K562 (cell line): Measurements from ENCODE around the gene KNOP1. TPM values are rescaled to one million over a fixed set of nuclear protein-coding genes. Genes with fewer than 3 reads are reported as not detected.

Experiments
- ATAC-seq: fragments of 200-7000 bp; cut with Tn5 transposase; 3 replicates; pipeline ENCODE4 v1.9.1; 2020; ENCODE audit warnings: moderate library complexity
- BruUV-seq: library from RNA; stranded (reverse); fragments of 400-500 nt; replicated peaks from 2 replicates; lab custom pipeline; 2021; lab: Mats Ljungman, UMichigan
- CTCF ChIA-PET: fragments of 300-600 bp; formaldehyde crosslinking; extraction: SDS; loops from one replicate; lab custom pipeline; 2021; ENCODE audit warnings: low intra/inter-chr PET ratio; lab: Yijun Ruan, JAX
- POLR2A ChIA-PET: fragments of 300-600, 350-650 bp; sonication (Branson Sonifier 250); formaldehyde crosslinking; extraction: SDS; loops from one replicate; lab custom pipeline; 2021; ENCODE audit warnings: antibody characterized with exemption, inconsistent platforms; lab: Yijun Ruan, JAX
- DNase-seq, 4 experiments: peaks; one replicate each; pipeline versions ENCODE4 v3.0.0 to v3.0.0-alpha.2; 2011 to 2018; ENCODE audit warnings: low spot score in 3 of 4, mixed read lengths in 3 of 4; ENCODE audit errors: extremely low read depth in 1 of 4
- FAIRE-seq: peaks from 2 replicates; lab custom pipeline; 2011; peaks lifted over from hg19 to GRCh38; lab: Jason Lieb, UNC
- H2AFZ ChIP-seq: 2 replicates; pipeline ENCODE4 v1.6.0; 2011; ENCODE audit warnings: low read depth, low read length, control low read depth, inconsistent platforms
- H3K27ac ChIP-seq: fragments of 200-600 bp; 3 replicates; pipeline ENCODE4 v1.8.0; 2011; ENCODE audit warnings: low read depth, mild to moderate bottlenecking, control low read depth, inconsistent platforms, low read length, moderate library complexity, mixed read lengths; ENCODE audit errors: extremely low read depth
- H3K27me3 ChIP-seq, 2 experiments: fragments of 300-600 bp in 1 of 2; 2 replicates in 1 of 2; 3 replicates in 1 of 2; pipeline versions ENCODE4 v1.6.0 to v1.8.0; 2011; ENCODE audit warnings: inconsistent platforms in 2 of 2, low read length in 2 of 2, mild to moderate bottlenecking in 1 of 2, mixed read lengths in 1 of 2, moderate library complexity in 1 of 2; ENCODE audit not compliant: control insufficient read depth in 2 of 2, insufficient read depth in 2 of 2
- H3K36me3 ChIP-seq: fragments of 300-600 bp; 3 replicates; pipeline ENCODE4 v1.8.0; 2011; ENCODE audit warnings: mild to moderate bottlenecking, low read length, inconsistent platforms; ENCODE audit not compliant: control insufficient read depth, insufficient read depth
- H3K4me1 ChIP-seq, 2 experiments: fragments of 200-600 bp in 1 of 2; replicated peaks in 1 of 2; 2 replicates in 1 of 2; 3 replicates in 1 of 2; pipeline versions ENCODE4 v1.5.1 to v1.8.0; 2011; ENCODE audit warnings: inconsistent platforms in 2 of 2, low read length in 2 of 2, mild to moderate bottlenecking in 1 of 2, mixed read lengths in 1 of 2, moderate library complexity in 1 of 2; ENCODE audit not compliant: control insufficient read depth in 2 of 2, insufficient read depth in 2 of 2
- H3K4me2 ChIP-seq: 2 replicates; pipeline ENCODE4 v1.6.1; 2011; ENCODE audit warnings: low read length, control low read depth, inconsistent platforms, mixed read lengths; ENCODE audit not compliant: insufficient read depth
- H3K4me3 ChIP-seq: fragments of 200-600 bp; sonication (generic), shearing (Covaris generic); 2 replicates; pipeline ENCODE4 v1.5.1; 2016; ENCODE audit warnings: control low read depth, inconsistent platforms
- H3K79me2 ChIP-seq: fragments of 200-600 bp; 3 replicates; pipeline ENCODE4 v1.8.0; 2011; ENCODE audit warnings: low read length, inconsistent platforms; ENCODE audit not compliant: control insufficient read depth, insufficient read depth
- H3K9ac ChIP-seq, 2 experiments: 2 replicates each; pipeline versions ENCODE4 v1.6.0 to v1.6.1; 2011; ENCODE audit warnings: low read depth in 2 of 2, low read length in 2 of 2, control low read depth in 1 of 2, inconsistent platforms in 1 of 2, mild to moderate bottlenecking in 1 of 2, mixed read lengths in 1 of 2; ENCODE audit not compliant: insufficient read depth in 1 of 2
- H3K9me1 ChIP-seq: one replicate; pipeline ENCODE4 v1.6.0; 2011; ENCODE audit warnings: inconsistent platforms, mild to moderate bottlenecking, low read length, moderate library complexity; ENCODE audit not compliant: control insufficient read depth, insufficient read depth
- H3K9me3 ChIP-seq: replicated peaks from 2 replicates; pipeline ENCODE4 v1.5.1; 2011; ENCODE audit warnings: low read depth, low read length, inconsistent platforms; ENCODE audit not compliant: control insufficient read depth, insufficient read depth
- H4K20me1 ChIP-seq: replicated peaks from 2 replicates; pipeline ENCODE4 v1.6.1; 2011; ENCODE audit warnings: low read length, inconsistent platforms, mixed read lengths; ENCODE audit not compliant: control insufficient read depth, insufficient read depth
- CBX8 ChIP-seq: fragments of 200-600 bp; sonication (generic); IDR thresholded peaks from 2 replicates; pipeline ENCODE4 v1.6.1; 2012; ENCODE audit warnings: borderline replicate concordance, mixed run types, low read depth, mild to moderate bottlenecking, moderate library complexity, mixed read lengths, low read length, control low read depth, inconsistent platforms; ENCODE audit not compliant: poor library complexity, severe bottlenecking; ENCODE audit errors: extremely low read depth
- CTCF ChIP-seq, 3 experiments: IDR thresholded peaks in 2 of 3; conservative IDR thresholded peaks in 1 of 3; 2 replicates each; pipeline ENCODE4 v1.5.1; 2011 to 2012; ENCODE audit warnings: low read length in 3 of 3, mild to moderate bottlenecking in 3 of 3, control low read depth in 2 of 3, improper control_type of control experiment in 1 of 3, inconsistent platforms in 1 of 3, low read depth in 1 of 3, mixed read lengths in 1 of 3, moderate library complexity in 1 of 3; ENCODE audit not compliant: insufficient read depth in 2 of 3
- ESRRA ChIP-seq: fragments of 450-650 bp; IDR thresholded peaks from 2 replicates; pipeline ENCODE4 v1.6.1; 2014; ENCODE audit warnings: low read depth, mild to moderate bottlenecking, moderate library complexity, borderline replicate concordance
- FOXK2 ChIP-seq, 2 experiments: fragments of 450-650 bp; IDR thresholded peaks in 1 of 2; conservative IDR thresholded peaks in 1 of 2; 2 replicates each; pipeline ENCODE4 v1.6.1; 2016; ENCODE audit warnings: low read depth in 2 of 2, mild to moderate bottlenecking in 1 of 2
- GATAD2B ChIP-seq: fragments of 450-650 bp; IDR thresholded peaks from 2 replicates; pipeline ENCODE4 v1.6.1; 2017; ENCODE audit warnings: mild to moderate bottlenecking, borderline replicate concordance
- HMG20A ChIP-seq: fragments of 450-650 bp; formaldehyde crosslinking; conservative IDR thresholded peaks from 2 replicates; pipeline ENCODE4 v1.4.0; 2020; ENCODE audit warnings: mild to moderate bottlenecking, mixed read lengths
- MEF2A ChIP-seq: IDR thresholded peaks from 2 replicates; pipeline ENCODE4 v1.6.1; 2011; ENCODE audit warnings: low read depth, mild to moderate bottlenecking, low read length, moderate library complexity; ENCODE audit not compliant: control insufficient read depth
- PTRF ChIP-seq: fragments of 450-650 bp; IDR thresholded peaks from 2 replicates; pipeline ENCODE4 v1.6.1; 2016; ENCODE audit warnings: mild to moderate bottlenecking, missing genetic modification characterization, missing compliant biosample characterization
- TAF15 ChIP-seq: fragments of 200-400 bp; formaldehyde crosslinking; IDR thresholded peaks from 2 replicates; pipeline ENCODE4 v1.6.1; 2017; ENCODE audit warnings: mild to moderate bottlenecking, low read depth, low read length, moderate library complexity
- TCFL5 ChIP-seq: fragments of 250-450 bp; sonication (Bioruptor Pico); conservative IDR thresholded peaks from 2 replicates; pipeline ENCODE4 v1.6.1; 2021; ENCODE audit warnings: mild to moderate bottlenecking, moderate library complexity, matching md5 sums
- THRA ChIP-seq: fragments of 450-650 bp; IDR thresholded peaks from 2 replicates; pipeline ENCODE4 v1.6.1; 2017; ENCODE audit warnings: mild to moderate bottlenecking, moderate library complexity
- VEZF1 ChIP-seq: fragments of 200-800 bp; sonication (Bioruptor generic); IDR thresholded peaks from 2 replicates; pipeline ENCODE4 v1.6.1; 2017; ENCODE audit warnings: missing genetic modification characterization, missing compliant biosample characterization
- ZKSCAN1 ChIP-seq: fragments of 150-350 bp; IDR thresholded peaks from 2 replicates; pipeline ENCODE4 v1.6.1; 2016; ENCODE audit warnings: low read depth, low read length
- ZNF277 ChIP-seq: fragments of 250-450 bp; sonication (Bioruptor Pico); IDR thresholded peaks from 2 replicates; pipeline ENCODE4 v1.8.0; 2022; ENCODE audit warnings: inconsistent platforms, mild to moderate bottlenecking, moderate library complexity, borderline replicate concordance
- WGBS: fragments of 100-300 bp; shearing (Covaris generic); methylation state at CpG from one replicate; pipeline ENCODE4 v1.1.6; 2016; ENCODE audit warnings: low coverage, mixed read lengths; ENCODE audit not compliant: insufficient coverage; ENCODE audit errors: missing lambda C conversion rate; 5-methylcytosine and 5-hydroxymethylcytosine counted together
- in situ Hi-C: fragments of 300-500 bp; cut with MboI; formaldehyde crosslinking; loops from 4 replicates; pipeline ENCODE4 v1.15.0; 2018; ENCODE audit warnings: inconsistent platforms, mixed read lengths
- intact Hi-C: fragments of 100-400 bp; cut with micrococcal nuclease; formaldehyde crosslinking; loops from 2 replicates; pipeline ENCODE4 v1.14.2; 2022
- polyA plus RNA-seq, 8 experiments: library from polyadenylated mRNA; depleted of rRNA in 4 of 8; stranded (reverse) in 5 of 8; unstranded in 3 of 8; fragments of >200 nt; fragmentation: Nextera tagmentation in 2 of 8; fragmentation: Illumina TruSeq in 1 of 8; extraction: Ambion mirVana in 2 of 8; extraction: Trizol in 1 of 8; gene quantifications; 2 replicates each; pipeline versions ENCODE4 v1.2.1 to v1.2.3, GENCODE V29; 2011 to 2014; ENCODE audit warnings: inconsistent platforms in 1 of 8, missing spikeins in 1 of 8
- total RNA-seq, 7 experiments: library from RNA; depleted of rRNA in 6 of 7; stranded (reverse); fragments of >200 nt in 6 of 7; fragmentation: Illumina TruSeq in 2 of 7; extraction: Trizol in 2 of 7; gene quantifications; 2 replicates each; pipeline versions ENCODE4 v1.2.1 to v1.2.3, GENCODE V29; 2011 to 2021; ENCODE audit warnings: low replicate concordance in 1 of 7

The KNOP1 gene
- total and polyA plus RNA-seq, 9 of the 15 experiments (the other 6 are each of a cell fraction or from before 2014, with no cell fraction given): 22.4 to 57.6 (median 39.3) TPM

- in situ Hi-C loops (no loop called here), intact Hi-C loops (no loop called here)
- peak; percentile 50; the same call in 2 of the 3 replicates for ATAC-seq
- Histone ChIP-seq H3K4me2 (no peak overlapping the region), H3K4me1 (no peaks in the 10 kb centered on the region), H3K9me1 (no peaks in the 10 kb centered on the region), H2AFZ (no peak overlapping the region), H3K27me3 (no peaks in the 10 kb centered on the region; a peak in 1 of 5 replicates), H4K20me1 (peaks cover 3% of the 10 kb centered on the region; the same call in 1 of the 2 replicates), H3K79me2 (no peaks in the 10 kb centered on the region), H3K9me3 (no peaks in the 10 kb centered on the region), H3K27ac (no peak overlapping the region), H3K36me3 (peaks cover 4% of the 10 kb centered on the region; the same call in 2 of the 3 replicates), H3K4me3 (no peak overlapping the region), H3K9ac (no peak overlapping the region)
- 32% methylated on average over 5 of the region's 6 CpGs for WGBS
- peak; percentile 65 for FAIRE-seq
- POLR2A ChIA-PET: interaction anchor here (0.6 to 0.8 kb wide), 2 partner anchors 10 to 163 kb away, joined by 3 read pairs; no protein-coding TSS in a partner anchor
- CTCF ChIA-PET: no interaction called here
- no TSS peak for BruUV-seq
- DNase-seq: no peak
- no peak for TF ChIP-seq ESRRA
- no peak for TF ChIP-seq THRA
- no peak for TF ChIP-seq VEZF1 (CRISPR knock-in tag)
- no peak for TF ChIP-seq TAF15
- no peak for TF ChIP-seq HMG20A (CRISPR knock-in tag)
- TF ChIP-seq PTRF (tag): no peak
- TF ChIP-seq ZKSCAN1: peak; percentile 44; the same call in 1 of the 2 replicates
- TF ChIP-seq CTCF (IDR thresholded peaks at IDR 0.05 in 2 of 3, conservative IDR thresholded peaks at IDR 0.05 in 1 of 3; ENCODE audit: insufficient read depth in 2 of 3, low read depth in 1 of 3, low read length in 3 of 3): peak; percentile 44 to 50 (median 44); a peak in 4 of 6 replicates
- TF ChIP-seq CBX8: no peak
- no peak for TF ChIP-seq FOXK2 (conservative IDR thresholded peaks at IDR 0.05 in 1 of 2, IDR thresholded peaks at IDR 0.05 in 1 of 2; ENCODE audit: low read depth in 2 of 2)
- no peak for TF ChIP-seq ZNF277 (CRISPR knock-in tag)
- no peak for TF ChIP-seq MEF2A
- TF ChIP-seq TCFL5 (CRISPR knock-in tag): no peak
- TF ChIP-seq GATAD2B: no peak
Observed at GRCh38 chr16:19680881-19681340, 37.1 kb downstream of the KNOP1 start.
